ENCODE measurements around the gene SPACA7.

SPACA7 gene

DNA sequence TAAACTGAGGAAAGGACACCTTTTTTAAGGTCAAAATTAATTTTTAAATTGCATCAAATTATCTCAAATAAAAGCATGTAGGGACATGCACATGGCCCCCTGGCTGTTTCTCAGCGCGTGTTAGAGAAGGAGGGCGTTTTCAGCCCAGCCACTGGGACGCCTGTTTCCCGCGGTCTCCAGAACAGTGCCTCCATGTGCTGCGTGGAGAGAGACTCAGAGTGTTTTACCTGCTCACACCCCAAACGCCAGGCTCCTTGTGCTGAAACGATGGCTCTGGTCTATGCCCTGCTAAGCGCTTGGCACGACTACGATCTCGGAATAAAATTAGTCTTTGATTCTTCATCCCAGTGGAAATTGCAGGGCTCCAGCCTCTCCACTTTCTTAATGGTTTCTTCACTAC, 20.0 kb upstream of the SPACA7 start (continued):
- TF ChIP-seq, protein P1, sequence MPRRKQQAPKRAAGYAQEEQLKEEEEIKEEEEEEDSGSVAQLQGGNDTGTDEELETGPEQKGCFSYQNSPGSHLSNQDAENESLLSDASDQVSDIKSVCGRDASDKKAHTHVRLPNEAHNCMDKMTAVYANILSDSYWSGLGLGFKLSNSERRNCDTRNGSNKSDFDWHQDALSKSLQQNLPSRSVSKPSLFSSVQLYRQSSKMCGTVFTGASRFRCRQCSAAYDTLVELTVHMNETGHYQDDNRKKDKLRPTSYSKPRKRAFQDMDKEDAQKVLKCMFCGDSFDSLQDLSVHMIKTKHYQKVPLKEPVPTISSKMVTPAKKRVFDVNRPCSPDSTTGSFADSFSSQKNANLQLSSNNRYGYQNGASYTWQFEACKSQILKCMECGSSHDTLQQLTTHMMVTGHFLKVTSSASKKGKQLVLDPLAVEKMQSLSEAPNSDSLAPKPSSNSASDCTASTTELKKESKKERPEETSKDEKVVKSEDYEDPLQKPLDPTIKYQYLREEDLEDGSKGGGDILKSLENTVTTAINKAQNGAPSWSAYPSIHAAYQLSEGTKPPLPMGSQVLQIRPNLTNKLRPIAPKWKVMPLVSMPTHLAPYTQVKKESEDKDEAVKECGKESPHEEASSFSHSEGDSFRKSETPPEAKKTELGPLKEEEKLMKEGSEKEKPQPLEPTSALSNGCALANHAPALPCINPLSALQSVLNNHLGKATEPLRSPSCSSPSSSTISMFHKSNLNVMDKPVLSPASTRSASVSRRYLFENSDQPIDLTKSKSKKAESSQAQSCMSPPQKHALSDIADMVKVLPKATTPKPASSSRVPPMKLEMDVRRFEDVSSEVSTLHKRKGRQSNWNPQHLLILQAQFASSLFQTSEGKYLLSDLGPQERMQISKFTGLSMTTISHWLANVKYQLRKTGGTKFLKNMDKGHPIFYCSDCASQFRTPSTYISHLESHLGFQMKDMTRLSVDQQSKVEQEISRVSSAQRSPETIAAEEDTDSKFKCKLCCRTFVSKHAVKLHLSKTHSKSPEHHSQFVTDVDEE (CRISPR knock-in tag; IDR thresholded peaks at IDR 0.05), result no peak
- TF ChIP-seq GLIS3 (CRISPR knock-in tag; IDR thresholded peaks at IDR 0.05), result no peak
- TF ChIP-seq ZFP30 (CRISPR knock-in tag; IDR thresholded peaks at IDR 0.05), result no peak

DNA sequence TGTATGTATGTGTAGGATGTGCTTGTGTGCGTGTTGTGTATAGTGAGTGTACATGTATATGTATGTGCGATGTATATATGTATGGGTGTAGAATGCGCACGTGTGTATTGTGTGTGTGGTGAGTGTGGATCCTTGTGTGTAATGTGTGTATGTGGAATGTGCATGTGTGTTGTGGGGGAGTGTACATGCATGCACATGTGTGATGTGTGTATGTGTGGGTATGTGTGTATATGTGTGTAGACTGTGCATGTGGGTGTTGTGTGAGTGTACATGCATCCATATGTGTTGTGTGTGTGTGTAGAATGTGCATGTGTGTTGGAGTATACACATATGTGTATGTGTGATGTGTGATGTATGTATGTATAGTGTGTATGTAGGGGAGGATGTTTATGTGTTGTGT, 18.0 kb upstream of the SPACA7 start:
- TF ChIP-seq PPARA (CRISPR knock-in tag; IDR thresholded peaks at IDR 0.05; ENCODE audit: borderline replicate concordance) (no peak), ZFP30 (CRISPR knock-in tag; IDR thresholded peaks at IDR 0.05) (no peak), OSR1 (CRISPR knock-in tag; IDR thresholded peaks at IDR 0.05) (no peak), ZNF565 (CRISPR knock-in tag; conservative IDR thresholded peaks at IDR 0.05; ENCODE audit: low read depth) (no peak), ZNF8 (CRISPR knock-in tag; IDR thresholded peaks at IDR 0.05) (no peak), ISL1 (CRISPR knock-in tag; IDR thresholded peaks at IDR 0.05) (no peak), TCF4 (CRISPR knock-in tag; IDR thresholded peaks at IDR 0.05; ENCODE audit: borderline replicate concordance) (no peak), SNAI2 (CRISPR knock-in tag; IDR thresholded peaks at IDR 0.05) (no peak), CSDC2 (CRISPR knock-in tag; IDR thresholded peaks at IDR 0.05) (no peak), ZC3H10 (CRISPR knock-in tag; IDR thresholded peaks at IDR 0.05) (no peak), GLIS3 (CRISPR knock-in tag; IDR thresholded peaks at IDR 0.05) (no peak), ZFP3 (CRISPR knock-in tag; IDR thresholded peaks at IDR 0.05) (no peak), BACH2 (CRISPR knock-in tag; IDR thresholded peaks at IDR 0.05; ENCODE audit: borderline replicate concordance) (no peak), RARB (CRISPR knock-in tag; IDR thresholded peaks at IDR 0.05) (no peak), ESRRG (CRISPR knock-in tag; IDR thresholded peaks at IDR 0.05) (no peak), ZNF70 (CRISPR knock-in tag; IDR thresholded peaks at IDR 0.05) (no peak)
- TF ChIP-seq, protein P2, sequence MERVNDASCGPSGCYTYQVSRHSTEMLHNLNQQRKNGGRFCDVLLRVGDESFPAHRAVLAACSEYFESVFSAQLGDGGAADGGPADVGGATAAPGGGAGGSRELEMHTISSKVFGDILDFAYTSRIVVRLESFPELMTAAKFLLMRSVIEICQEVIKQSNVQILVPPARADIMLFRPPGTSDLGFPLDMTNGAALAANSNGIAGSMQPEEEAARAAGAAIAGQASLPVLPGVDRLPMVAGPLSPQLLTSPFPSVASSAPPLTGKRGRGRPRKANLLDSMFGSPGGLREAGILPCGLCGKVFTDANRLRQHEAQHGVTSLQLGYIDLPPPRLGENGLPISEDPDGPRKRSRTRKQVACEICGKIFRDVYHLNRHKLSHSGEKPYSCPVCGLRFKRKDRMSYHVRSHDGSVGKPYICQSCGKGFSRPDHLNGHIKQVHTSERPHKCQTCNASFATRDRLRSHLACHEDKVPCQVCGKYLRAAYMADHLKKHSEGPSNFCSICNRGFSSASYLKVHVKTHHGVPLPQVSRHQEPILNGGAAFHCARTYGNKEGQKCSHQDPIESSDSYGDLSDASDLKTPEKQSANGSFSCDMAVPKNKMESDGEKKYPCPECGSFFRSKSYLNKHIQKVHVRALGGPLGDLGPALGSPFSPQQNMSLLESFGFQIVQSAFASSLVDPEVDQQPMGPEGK (CRISPR knock-in tag; IDR thresholded peaks at IDR 0.05; ENCODE audit: borderline replicate concordance), result no peak
- TF ChIP-seq, protein P3, sequence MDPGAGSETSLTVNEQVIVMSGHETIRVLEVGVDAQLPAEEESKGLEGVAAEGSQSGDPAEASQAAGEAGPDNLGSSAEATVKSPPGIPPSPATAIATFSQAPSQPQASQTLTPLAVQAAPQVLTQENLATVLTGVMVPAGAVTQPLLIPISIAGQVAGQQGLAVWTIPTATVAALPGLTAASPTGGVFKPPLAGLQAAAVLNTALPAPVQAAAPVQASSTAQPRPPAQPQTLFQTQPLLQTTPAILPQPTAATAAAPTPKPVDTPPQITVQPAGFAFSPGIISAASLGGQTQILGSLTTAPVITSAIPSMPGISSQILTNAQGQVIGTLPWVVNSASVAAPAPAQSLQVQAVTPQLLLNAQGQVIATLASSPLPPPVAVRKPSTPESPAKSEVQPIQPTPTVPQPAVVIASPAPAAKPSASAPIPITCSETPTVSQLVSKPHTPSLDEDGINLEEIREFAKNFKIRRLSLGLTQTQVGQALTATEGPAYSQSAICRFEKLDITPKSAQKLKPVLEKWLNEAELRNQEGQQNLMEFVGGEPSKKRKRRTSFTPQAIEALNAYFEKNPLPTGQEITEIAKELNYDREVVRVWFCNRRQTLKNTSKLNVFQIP (CRISPR knock-in tag; IDR thresholded peaks at IDR 0.05; ENCODE audit: borderline replicate concordance, low read depth), result no peak
- TF ChIP-seq, protein P4, sequence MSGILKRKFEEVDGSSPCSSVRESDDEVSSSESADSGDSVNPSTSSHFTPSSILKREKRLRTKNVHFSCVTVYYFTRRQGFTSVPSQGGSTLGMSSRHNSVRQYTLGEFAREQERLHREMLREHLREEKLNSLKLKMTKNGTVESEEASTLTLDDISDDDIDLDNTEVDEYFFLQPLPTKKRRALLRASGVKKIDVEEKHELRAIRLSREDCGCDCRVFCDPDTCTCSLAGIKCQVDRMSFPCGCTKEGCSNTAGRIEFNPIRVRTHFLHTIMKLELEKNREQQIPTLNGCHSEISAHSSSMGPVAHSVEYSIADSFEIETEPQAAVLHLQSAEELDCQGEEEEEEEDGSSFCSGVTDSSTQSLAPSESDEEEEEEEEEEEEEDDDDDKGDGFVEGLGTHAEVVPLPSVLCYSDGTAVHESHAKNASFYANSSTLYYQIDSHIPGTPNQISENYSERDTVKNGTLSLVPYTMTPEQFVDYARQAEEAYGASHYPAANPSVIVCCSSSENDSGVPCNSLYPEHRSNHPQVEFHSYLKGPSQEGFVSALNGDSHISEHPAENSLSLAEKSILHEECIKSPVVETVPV (CRISPR knock-in tag; IDR thresholded peaks at IDR 0.05), result no peak

DNA sequence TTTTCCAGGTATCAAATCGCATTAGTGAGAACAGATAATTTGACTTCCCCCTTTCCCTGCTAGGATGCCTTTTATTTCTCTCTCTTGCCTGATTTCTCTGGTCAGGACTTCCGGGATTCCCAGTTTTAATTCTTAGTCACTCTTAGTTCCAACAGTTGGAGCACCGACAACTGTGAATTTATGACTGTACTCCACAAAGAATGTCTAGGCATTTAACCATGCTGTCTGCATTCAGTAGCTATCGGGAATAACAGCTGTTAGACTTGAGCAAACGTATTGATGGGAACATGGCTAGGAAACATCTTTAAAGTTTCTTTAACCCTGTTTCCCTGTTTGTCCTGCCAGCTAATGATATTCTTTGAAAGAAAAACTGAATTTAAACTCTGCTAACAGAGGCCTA, 14.1 kb upstream of the SPACA7 start:
- no peak for ATAC-seq
- TF ChIP-seq, protein P5, sequence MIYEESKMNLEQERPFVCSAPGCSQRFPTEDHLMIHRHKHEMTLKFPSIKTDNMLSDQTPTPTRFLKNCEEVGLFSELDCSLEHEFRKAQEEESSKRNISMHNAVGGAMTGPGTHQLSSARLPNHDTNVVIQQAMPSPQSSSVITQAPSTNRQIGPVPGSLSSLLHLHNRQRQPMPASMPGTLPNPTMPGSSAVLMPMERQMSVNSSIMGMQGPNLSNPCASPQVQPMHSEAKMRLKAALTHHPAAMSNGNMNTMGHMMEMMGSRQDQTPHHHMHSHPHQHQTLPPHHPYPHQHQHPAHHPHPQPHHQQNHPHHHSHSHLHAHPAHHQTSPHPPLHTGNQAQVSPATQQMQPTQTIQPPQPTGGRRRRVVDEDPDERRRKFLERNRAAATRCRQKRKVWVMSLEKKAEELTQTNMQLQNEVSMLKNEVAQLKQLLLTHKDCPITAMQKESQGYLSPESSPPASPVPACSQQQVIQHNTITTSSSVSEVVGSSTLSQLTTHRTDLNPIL (CRISPR knock-in tag; IDR thresholded peaks at IDR 0.05; ENCODE audit: low read depth), result no peak
- TF ChIP-seq ISL1 (CRISPR knock-in tag; IDR thresholded peaks at IDR 0.05), result no peak
- no peak for TF ChIP-seq OSR1 (CRISPR knock-in tag; IDR thresholded peaks at IDR 0.05)
- TF ChIP-seq ZNF565 (CRISPR knock-in tag; conservative IDR thresholded peaks at IDR 0.05; ENCODE audit: low read depth), result no peak
- no peak for TF ChIP-seq GLIS3 (CRISPR knock-in tag; IDR thresholded peaks at IDR 0.05)

More for the DNA sequence above, 18.0 kb upstream of the SPACA7 start:
- ATAC-seq, result no peak

Data from SK-N-SH treated with all-trans-retinoic acid at 6 μM for 48 hours (cell line).